Hepatocyte (in vitro differentiated cells): Measurements from ENCODE around the gene LINC01488.

Source experiments
- EZH2 ChIP-seq: fragments of 200-600 bp; sonication (generic); IDR thresholded peaks from 2 replicates; pipeline ENCODE4 v1.6.1; 2016; ENCODE audit warnings: antibody characterized with exemption, mild to moderate bottlenecking, borderline replicate concordance
- TF ChIP-seq, protein P1 (sequence below): fragments of 200-600 bp; sonication (generic); IDR thresholded peaks from 2 replicates; pipeline ENCODE4 v1.5.1; 2016; ENCODE audit warnings: antibody characterized with exemption, mild to moderate bottlenecking; ENCODE audit not compliant: poor library complexity

DNA sequence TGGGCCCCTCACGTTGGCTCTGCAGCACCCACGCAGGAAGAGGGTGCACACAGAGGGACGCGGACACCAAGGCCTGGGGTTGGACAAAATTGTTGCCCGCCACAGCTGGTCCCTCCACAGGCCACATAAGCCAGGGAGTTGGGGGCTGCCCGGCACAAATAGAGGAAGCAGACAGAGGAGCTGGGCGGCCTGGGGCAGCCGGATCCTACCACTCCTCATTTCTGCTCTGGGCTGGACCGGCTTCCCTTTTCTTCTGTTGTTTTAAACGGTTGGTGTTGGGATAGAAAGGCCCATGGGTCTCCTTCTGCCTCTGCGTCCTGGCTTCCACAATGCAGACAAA lies 36.4 kb upstream of the LINC01488 start:
- TF ChIP-seq, protein P1, sequence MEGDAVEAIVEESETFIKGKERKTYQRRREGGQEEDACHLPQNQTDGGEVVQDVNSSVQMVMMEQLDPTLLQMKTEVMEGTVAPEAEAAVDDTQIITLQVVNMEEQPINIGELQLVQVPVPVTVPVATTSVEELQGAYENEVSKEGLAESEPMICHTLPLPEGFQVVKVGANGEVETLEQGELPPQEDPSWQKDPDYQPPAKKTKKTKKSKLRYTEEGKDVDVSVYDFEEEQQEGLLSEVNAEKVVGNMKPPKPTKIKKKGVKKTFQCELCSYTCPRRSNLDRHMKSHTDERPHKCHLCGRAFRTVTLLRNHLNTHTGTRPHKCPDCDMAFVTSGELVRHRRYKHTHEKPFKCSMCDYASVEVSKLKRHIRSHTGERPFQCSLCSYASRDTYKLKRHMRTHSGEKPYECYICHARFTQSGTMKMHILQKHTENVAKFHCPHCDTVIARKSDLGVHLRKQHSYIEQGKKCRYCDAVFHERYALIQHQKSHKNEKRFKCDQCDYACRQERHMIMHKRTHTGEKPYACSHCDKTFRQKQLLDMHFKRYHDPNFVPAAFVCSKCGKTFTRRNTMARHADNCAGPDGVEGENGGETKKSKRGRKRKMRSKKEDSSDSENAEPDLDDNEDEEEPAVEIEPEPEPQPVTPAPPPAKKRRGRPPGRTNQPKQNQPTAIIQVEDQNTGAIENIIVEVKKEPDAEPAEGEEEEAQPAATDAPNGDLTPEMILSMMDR, result no peak
- no peak for TF ChIP-seq EZH2
